ENCODE data around the gene KCNG1. TPM values are rescaled to one million over a fixed set of nuclear protein-coding genes. Genes with fewer than 3 reads are reported as not detected.
A peak's percentile ranks its signal among the peaks of the same experiment; 100 is the strongest.

KCNG1 gene
- total RNA-seq, 1 donor from 2014 or later, result 5.8 TPM

GRCh38 chr20:50969912-50970311 is 53.0 kb downstream of the KCNG1 start:
- peaks cover 2% of the 10 kb centered on the region for H3K9me3 Mint-ChIP-seq

GRCh38 chr20:50969435-50969834 is 53.5 kb downstream of the KCNG1 start:
- Mint-ChIP-seq H3K36me3 (ENCODE audit: low read depth) (no peaks in the 10 kb centered on the region), H3K9me3 (no peaks in the 10 kb centered on the region), H3K27me3 (ENCODE audit: low read depth) (peaks cover 42% of the 10 kb centered on the region), H3K27ac (ENCODE audit: unreplicated experiment) (no peak overlapping the region), H3K4me1 (peaks cover 15% of the 10 kb centered on the region), H3K4me3 (no peak overlapping the region)
- TF ChIP-seq CTCF (conservative IDR thresholded peaks at IDR 0.05), result no peak
- no peak for DNase-seq (ENCODE audit: low read depth, low spot score)

More at GRCh38 chr20:50969912-50970311, 53.0 kb downstream of the KCNG1 start:
- H3K27ac Mint-ChIP-seq (ENCODE audit: unreplicated experiment), result no peak overlapping the region
- no peak for TF ChIP-seq CTCF (conservative IDR thresholded peaks at IDR 0.05)
- no peaks in the 10 kb centered on the region for H3K36me3 Mint-ChIP-seq (ENCODE audit: low read depth)
- H3K4me3 Mint-ChIP-seq, result no peak overlapping the region
- peaks cover 41% of the 10 kb centered on the region for H3K27me3 Mint-ChIP-seq (ENCODE audit: low read depth)
- DNase-seq (ENCODE audit: low read depth, low spot score), result no peak
- peaks cover 15% of the 10 kb centered on the region for H3K4me1 Mint-ChIP-seq

- H3K4me1 Mint-ChIP-seq, result peaks cover 15% of the 10 kb centered on the region
- peaks cover 42% of the 10 kb centered on the region for H3K27me3 Mint-ChIP-seq (ENCODE audit: low read depth)
- H3K4me3 Mint-ChIP-seq, result no peak overlapping the region
- no peaks in the 10 kb centered on the region for H3K9me3 Mint-ChIP-seq
- no peak for TF ChIP-seq CTCF (conservative IDR thresholded peaks at IDR 0.05)
- DNase-seq (ENCODE audit: low read depth, low spot score), result no peak
- no peak overlapping the region for H3K27ac Mint-ChIP-seq (ENCODE audit: unreplicated experiment)
- no peaks in the 10 kb centered on the region for H3K36me3 Mint-ChIP-seq (ENCODE audit: low read depth)
Observed at GRCh38 chr20:50968289-50968688, 54.6 kb downstream of the KCNG1 start.

- DNase-seq (ENCODE audit: low read depth, low spot score), result no peak
- H3K27ac Mint-ChIP-seq (ENCODE audit: unreplicated experiment), result peak overlapping the region; percentile 67
- H3K9me3 Mint-ChIP-seq, result no peaks in the 10 kb centered on the region
- H3K4me3 Mint-ChIP-seq, result peak overlapping the region; percentile 6
- H3K27me3 Mint-ChIP-seq (ENCODE audit: low read depth), result peaks cover 36% of the 10 kb centered on the region
- peaks cover 15% of the 10 kb centered on the region for H3K4me1 Mint-ChIP-seq
- H3K36me3 Mint-ChIP-seq (ENCODE audit: low read depth), result no peaks in the 10 kb centered on the region
- no peak for TF ChIP-seq CTCF (conservative IDR thresholded peaks at IDR 0.05)
Observed at GRCh38 chr20:50967586-50967985, 55.3 kb downstream of the KCNG1 start.

GRCh38 chr20:50959543-50960126 is 63.3 kb downstream of the KCNG1 start:
- Mint-ChIP-seq H3K9me3 (no peaks in the 10 kb centered on the region), H3K4me3 (peak overlapping the region; percentile 95), H3K36me3 (ENCODE audit: low read depth) (peaks cover 4% of the 10 kb centered on the region), H3K27ac (ENCODE audit: unreplicated experiment) (peak overlapping the region; percentile 88), H3K27me3 (ENCODE audit: low read depth) (peaks cover under 1% of the 10 kb centered on the region), H3K4me1 (peaks cover 42% of the 10 kb centered on the region)
- no peak for DNase-seq (ENCODE audit: low read depth, low spot score)
- no peak for TF ChIP-seq CTCF (conservative IDR thresholded peaks at IDR 0.05)
